GM19328 (cell line): ENCODE data around the gene MID1.

Experiments
- ATAC-seq: cut with Tn5 transposase; IDR thresholded peaks from one replicate; pipeline ENCODE4 v1.9.1; 2021; ENCODE audit warnings: mild to moderate bottlenecking, moderate library complexity; ENCODE audit not compliant: unreplicated experiment

Gene MID1, protein sequence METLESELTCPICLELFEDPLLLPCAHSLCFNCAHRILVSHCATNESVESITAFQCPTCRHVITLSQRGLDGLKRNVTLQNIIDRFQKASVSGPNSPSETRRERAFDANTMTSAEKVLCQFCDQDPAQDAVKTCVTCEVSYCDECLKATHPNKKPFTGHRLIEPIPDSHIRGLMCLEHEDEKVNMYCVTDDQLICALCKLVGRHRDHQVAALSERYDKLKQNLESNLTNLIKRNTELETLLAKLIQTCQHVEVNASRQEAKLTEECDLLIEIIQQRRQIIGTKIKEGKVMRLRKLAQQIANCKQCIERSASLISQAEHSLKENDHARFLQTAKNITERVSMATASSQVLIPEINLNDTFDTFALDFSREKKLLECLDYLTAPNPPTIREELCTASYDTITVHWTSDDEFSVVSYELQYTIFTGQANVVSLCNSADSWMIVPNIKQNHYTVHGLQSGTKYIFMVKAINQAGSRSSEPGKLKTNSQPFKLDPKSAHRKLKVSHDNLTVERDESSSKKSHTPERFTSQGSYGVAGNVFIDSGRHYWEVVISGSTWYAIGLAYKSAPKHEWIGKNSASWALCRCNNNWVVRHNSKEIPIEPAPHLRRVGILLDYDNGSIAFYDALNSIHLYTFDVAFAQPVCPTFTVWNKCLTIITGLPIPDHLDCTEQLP

DNA sequence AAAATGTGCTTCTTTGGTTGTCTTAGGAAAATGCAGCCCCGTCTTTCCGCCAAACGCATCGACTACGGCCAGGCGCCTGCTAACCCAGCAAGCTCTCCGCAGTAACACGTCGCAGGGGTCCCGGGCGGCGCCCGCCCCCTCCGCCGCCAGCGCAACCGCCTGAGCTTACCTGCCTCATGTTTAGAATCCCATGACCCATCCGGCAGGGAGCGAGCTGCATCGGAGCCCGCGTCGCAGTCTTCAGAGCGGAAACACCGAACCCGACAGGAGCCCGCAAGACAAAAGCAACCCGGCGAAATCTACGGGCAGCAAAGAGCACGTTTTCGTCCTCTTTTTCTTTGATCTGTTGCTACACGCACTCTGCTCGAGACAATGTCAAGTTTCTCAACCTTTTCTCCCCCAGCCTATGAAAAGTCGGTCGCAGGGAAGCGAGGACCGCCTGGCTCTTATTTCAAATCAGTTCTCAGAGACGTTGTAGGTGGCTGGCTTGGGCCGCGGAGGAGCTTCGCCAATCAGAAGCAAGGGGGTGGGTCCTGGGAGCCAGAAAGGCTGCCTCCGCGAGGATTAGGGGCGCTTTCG is at the start of gene MID1:
Gene MID1 (minus strand): TSS at position 465 of the 579 bp plus-strand sequence. CDS start 53,038 bp downstream, outside the sequence.
- ATAC-seq, result no peak

DNA sequence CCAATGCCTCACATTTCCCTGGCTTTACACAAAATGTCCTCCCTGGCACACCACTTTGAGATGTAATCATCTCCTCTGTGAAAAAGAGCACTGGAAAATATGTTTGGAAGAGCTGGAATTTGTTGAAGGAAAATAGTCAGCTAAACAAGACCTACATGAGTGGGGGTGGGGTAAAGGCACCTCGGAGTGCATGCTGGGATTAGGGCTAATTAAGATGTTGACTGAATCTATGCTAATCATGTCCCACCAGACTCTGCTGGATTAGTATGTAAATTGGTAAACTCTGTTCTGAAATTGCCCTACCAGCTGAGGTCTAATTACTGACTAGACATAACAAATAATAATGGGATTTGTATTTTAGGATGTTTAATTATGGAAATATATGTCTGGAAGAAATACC is 46.8 kb upstream of the MID1 start:
- ATAC-seq, result no peak

DNA sequence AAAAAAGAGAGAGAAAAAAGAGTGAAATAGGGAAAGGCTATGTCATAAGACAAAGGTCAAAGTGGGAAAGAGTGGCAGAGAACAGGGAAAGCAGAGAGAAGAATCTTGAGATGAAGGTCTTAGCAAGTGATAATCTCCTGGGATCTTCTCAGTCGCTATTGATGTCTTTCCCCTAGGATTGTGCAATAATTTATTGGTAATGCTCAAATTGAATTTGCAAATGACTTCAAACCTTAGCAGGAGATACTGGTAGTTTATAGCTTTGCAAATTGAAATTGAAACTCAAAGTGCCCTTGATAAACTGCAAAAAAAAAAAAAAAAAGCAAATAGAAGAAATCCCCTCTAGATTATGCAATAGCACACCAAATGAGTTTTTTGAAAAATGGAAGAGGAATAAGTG is 45.7 kb upstream of the MID1 start:
- ATAC-seq, result no peak

DNA sequence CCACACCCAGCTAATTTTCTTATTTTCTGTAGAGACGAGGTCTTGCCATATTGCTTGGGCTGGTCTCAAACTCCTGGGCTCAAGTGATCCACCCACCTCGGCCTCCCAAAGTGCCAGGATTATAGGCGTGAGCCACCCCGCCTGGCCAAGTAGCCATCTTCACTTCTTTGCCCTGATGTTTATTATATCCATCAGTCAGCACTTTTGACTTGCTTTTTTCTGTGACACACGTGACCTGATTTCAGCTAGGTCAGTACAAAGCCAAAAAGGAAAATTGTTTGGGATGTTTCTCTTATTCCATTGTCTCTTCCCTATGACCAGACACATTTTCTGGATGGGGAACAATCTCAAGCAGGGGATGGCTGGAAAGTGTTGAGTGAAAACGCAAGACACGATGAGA is 45.3 kb upstream of the MID1 start:
- ATAC-seq, result no peak

DNA sequence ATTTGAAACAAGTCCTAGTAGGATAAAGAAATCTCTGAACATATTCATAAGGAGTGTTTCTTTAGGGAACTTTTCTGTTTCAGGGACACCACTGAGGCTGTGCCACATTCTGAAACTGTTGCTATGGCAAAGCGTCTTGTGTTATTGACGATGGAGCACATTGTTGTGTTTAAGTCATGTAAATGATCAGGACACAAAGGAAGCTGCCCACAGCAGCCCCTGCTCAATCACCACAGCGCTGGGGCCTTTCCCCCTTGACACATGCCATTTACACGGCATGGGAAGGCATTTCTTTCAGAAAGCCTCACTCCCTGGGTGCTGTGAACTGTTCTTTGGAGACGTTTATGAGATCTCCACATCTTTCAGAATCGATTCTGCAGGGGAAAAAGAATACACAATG is 39.8 kb upstream of the MID1 start:
- no peak for ATAC-seq

DNA sequence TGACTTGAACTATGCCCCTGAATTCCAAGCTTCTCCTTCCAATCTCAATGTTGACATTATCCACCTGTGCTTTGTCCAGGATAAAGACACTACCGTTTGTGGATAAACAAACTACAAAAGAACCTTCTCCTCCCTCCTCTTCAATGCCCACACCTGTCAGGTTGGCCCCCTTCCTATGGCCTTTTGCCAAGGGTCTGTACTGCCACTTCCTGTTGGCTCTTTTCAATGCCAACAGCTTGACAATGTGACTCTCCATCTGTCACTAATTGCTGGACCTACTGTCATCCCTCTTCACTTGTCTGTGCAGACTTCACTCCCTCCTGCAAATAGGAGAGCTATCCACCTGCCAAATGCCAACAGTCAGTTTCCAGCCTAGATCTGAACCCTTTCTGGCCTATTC is 35.8 kb upstream of the MID1 start:
- no peak for ATAC-seq

DNA sequence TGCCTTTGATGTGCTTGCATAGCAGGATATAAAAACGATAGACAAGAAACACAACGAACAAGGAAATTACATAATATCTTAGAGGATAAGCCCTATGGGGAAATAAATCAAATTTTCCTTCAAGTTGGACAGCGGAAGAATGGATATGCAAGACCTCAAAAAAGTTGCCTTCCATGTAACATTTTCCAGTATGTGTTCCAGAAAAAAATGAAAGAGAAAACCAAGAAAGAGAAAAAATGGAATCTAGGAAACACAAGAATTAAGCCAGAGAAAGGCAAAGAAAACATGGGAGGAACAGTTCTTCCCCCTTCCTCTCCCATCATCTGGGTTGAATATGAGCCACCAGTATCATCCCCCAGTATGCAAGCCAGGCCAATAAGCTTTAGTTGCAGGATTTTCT is 34.6 kb upstream of the MID1 start:
- ATAC-seq, result no peak

DNA sequence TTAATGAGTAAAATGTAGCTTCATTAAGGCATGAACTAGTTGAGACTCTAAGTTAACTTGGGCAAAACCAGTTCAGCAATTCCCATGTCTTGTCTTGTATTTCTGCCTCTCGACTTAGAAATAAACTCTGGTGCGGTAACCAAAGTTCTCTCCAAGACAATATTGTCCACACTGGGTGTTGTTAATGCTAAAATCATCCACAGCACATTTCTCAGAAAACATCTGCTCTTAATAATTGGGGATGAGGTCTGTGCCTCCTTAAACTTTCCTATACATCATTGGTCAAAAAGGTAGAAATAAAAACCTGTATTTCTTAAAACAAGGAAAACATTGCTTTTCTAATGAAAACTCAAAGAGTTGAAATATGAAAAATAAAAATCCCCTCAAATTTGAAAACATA is 32.9 kb upstream of the MID1 start:
- ATAC-seq, result no peak

DNA sequence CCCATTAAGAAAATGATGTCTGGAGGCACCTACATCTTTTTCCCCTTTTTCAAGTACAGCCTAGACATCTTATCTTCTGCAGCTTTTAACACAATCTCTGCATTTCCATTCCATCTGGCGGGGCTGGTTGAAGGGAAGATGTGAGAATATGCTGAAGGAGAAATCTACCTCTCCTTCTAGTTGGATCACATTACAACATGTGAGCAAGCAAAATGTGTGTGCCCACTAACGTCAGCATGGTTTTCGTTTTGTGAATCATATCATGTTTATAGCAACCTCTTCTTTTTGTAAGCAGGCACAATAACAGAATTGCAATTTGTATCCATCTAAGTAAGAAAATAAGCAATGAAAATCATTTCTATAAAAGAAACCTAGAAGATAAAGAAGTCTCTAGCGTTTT is 28.9 kb upstream of the MID1 start:
- ATAC-seq, result no peak

DNA sequence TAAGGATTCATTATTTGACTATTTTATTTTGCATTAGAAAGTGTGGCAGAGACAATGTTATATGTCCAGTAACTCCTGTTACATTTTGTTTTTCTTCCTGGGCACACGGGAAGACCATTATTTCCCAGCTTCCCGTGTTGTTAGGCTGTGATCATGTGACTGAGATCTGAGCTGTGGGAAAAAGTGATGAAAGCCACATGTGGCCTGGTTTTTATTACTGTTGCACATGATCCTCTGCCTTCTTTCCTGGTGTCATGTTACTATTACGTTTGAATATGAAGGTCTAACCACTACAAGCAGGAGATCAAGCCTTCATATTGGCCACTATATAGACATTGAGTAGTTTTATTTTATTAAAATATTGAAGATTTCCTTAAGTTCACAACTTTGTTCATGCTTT is 28.2 kb upstream of the MID1 start:
- no peak for ATAC-seq

DNA sequence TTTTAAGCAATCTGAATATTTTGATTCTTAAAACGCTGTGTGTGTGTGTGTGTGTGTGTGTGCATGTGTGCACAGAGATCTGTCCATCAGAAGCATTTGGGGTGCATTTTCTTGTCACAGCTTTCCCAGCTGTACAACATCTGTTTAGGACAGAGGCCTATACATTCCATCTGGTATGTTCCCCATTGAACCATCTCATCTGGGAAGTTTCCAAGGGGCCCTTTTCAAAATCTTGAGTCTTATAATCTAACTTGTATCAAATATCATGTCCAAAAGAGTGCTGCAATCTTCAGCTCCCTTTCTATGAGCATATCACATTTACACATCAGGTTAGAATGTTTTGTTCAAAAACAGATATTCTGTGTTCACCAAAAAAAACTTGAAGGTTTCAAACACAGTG is 16.5 kb upstream of the MID1 start:
- ATAC-seq, result no peak

DNA sequence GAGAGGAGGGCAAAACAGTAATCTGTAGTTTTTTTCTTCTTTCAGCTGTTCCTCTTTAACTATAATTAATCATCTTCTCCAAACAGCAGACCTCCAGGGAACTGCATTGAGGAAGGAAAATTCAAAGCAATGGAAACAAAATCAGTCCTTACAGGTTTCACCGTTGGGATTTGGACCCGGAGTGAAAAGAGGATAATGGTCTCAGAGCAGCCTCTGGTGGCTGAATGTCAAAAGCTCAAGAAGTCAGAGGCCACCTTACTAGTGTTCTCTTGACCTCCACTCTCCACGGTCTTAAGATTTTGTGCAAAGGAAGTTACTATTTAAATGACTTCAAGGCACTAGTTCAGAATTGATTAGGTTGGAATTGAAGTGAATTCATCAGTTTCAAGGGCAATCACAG is 16.0 kb upstream of the MID1 start:
- no peak for ATAC-seq

DNA sequence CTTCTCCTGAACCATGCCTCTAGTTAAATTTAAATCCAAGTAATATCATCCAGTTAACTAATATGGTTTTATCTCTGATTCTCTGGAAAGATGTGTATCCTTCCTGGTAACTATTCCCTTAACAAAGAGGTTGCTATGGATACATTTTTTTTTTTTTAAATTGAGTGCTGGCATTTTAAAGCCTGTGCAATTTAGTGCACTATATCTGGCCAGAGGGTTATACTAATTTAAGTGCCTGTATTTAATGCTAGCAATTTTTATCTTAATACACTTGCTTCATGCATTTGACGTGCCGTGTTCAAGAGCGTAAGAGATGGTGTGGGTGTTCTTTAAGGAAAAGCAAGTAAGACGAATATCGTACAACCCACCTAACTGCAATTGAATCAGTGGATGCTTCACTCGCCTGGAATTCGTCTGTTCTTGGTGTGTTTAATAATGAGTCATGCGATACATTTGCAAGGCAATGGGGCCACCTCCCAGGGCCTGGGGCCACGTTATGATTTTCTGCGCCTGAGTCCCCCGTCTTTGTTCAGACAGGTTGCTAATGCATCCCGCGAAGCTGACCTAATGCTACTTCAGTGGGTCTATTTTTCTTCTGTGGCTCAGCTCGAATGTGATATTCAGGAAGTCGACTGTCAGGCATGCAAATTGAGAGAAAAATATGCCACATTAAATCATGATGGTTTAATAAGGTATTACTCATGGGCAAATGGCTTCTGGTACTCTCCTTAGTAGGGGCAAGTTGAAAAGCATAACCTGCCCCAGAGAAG is 14.2 kb upstream of the MID1 start:
- no peak for ATAC-seq

DNA sequence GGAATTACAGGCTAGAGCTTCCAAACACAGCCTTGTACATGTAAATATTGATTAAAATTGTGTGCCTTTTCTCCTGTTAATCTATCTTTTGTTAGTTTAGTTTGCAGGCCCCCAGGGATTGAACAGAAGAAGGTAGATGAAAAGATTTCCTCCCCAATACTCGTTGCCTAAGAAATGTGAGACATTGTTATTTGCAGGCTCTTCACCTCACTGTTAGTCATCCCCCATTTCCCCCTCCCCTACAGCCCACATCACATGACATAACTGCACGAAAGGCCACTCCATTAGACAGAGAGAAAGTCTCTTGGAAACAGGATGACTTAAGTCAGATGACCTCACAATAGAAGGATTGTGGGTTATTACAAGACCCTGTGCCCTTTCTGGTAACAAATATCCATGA is 13.3 kb upstream of the MID1 start:
- no peak for ATAC-seq

DNA sequence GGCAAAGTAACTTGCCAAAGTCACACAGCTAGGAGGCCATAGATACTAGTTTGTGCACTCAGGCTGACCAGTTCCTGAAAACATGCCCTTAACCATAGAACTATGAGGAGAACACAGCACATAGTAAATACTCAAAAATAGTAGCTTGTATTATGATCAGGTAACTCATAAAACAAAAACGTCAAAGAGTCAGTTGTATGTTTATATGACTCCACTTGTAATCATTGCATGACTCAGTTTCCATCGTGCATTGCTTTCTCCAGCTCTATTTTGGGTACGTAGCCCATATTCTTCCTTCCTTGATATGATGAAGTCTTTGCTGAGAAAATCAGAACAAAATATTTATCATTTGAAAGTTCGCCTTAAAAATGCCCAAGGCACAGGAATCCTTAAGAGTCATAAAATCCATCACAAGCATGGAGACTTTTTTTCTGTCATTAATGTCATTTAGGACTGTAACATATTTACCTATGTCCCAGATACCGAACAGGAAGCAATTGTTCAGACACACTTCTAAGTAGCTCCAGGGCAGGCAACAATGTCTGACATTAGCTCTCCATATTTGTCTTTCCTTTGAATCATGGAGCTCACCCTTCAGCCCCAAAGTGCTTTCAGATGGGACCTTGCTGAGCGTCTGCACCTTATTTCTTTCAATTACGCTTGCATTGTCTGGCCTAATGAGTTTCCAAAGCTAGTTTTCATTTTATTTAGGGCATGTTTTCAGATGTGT is 11.2 kb upstream of the MID1 start:
- ATAC-seq, result no peak

DNA sequence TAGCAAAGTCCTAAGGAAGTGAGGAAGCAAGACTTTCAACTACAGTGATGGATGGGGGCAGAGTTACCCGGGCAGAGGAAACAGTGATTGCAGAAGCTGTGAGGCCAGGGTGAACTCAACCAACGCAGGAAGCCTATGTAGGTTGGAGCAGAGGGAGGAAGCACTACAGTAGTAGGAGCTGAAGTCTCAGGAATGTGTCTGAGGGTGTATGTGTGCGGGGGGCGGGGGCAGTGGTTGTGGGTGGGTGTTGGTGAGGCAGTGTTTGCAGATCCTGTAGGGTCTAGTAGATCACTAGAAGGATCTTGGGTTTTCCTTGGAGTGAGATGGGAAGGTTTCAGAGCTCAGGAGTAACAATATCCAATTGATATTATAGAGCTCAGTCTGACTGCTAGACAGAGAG is 9.9 kb upstream of the MID1 start:
- no peak for ATAC-seq

DNA sequence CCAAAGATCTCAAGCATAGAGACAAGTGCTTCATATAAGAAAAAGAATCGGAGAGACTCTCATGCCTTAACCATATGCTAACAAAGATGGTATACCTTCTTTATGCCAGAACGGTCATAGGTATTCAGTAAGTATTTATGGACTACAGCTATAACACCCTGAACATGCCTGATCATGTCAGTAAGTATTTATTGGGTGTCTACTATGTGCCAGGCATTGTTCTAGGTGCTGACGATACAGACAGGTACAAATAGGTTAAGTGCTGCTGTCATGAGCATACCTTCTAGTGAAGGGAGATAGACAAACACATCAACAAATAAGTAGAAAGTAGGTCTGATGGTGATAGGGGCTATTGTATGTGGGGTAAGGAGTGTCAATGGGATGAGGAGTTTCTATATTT is 9.5 kb upstream of the MID1 start:
- no peak for ATAC-seq

DNA sequence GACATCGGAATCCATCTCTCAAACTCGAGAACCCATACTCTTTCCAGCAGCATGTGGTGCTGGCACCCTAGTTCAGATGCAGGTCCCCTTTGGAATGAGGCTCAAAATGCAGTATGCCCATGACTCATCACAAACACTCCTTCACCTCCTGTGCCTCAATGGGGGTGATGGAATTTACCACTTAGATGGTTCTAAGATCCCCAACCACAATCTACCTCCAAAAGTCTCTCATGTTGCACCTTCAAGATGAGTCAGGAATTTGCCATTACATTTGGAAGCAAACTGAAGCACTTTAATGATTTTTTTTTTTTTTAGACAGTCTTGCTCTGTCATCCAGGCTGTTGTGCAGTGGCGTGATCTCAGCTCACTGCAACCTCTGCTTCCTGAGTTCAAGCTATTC is 8.5 kb upstream of the MID1 start:
- ATAC-seq, result no peak

DNA sequence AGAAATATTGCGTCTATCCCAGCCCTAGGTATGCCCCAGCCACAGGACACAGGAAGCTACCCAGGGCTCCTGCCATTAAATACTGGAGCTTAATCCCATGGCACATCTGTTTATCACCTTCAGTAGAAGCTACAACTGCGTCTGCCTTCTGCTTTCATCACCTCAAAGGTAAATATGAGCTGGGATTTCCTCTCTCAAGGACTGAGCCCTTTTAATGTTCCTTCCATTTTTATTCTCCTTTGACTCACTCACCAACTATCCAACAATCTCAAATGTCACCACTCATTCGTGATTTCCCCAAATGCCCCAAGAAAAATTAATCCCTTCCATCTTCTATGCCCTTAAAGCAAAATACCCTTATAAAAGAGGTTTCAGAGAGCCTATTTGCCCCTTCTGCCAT is 1.8 kb upstream of the MID1 start:
- no peak for ATAC-seq

DNA sequence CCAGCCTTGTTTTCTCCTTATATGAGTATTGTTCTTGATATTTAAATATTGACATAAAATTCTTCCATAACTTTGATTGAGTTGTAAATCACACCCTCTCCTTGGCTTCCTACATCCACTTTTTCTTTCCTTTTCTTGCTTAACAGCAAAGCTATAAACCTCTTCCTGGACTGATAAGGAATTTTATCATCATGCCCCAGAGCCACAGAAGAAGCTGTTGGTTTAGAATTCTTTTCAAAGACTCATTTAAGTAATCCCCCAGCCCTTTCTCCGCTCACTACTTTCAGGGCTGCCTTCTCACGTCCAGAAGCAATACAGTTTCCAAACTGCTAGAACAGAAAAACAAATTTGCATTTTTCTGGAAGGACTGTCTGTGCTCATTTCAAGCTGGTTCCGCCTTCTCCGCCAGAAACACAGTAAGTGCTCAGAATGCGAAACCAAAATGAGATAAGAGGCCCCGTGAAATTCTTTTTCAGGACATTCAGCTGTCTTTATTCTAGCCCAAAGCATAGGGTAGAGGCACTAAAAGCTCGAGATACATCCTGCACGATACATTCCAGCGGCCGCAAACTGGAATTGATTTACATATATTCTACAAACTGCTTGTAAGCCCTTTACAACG is 849 bp downstream of the MID1 start:
- no peak for ATAC-seq
